T-helper 22 cell (primary cell): ENCODE data around the gene FOXI2.

Experiments
- DNase-seq: peaks from one replicate; pipeline ENCODE4 v3.0.0-alpha.2; 2020; ENCODE audit warnings: low read depth

FOXI2 gene

GRCh38 chr10:127736915-127737562 is at the start of gene FOXI2:
Gene FOXI2, plus strand, starts transcription at chr10:127737185. Its CDS starts 89 bp downstream, at chr10:127737274.
- no peak for DNase-seq

GRCh38 chr10:127687548-127687947 is 49.4 kb upstream of the FOXI2 start:
- no peak for DNase-seq

GRCh38 chr10:127690176-127690835 is 46.7 kb upstream of the FOXI2 start:
- no peak for DNase-seq

DNA sequence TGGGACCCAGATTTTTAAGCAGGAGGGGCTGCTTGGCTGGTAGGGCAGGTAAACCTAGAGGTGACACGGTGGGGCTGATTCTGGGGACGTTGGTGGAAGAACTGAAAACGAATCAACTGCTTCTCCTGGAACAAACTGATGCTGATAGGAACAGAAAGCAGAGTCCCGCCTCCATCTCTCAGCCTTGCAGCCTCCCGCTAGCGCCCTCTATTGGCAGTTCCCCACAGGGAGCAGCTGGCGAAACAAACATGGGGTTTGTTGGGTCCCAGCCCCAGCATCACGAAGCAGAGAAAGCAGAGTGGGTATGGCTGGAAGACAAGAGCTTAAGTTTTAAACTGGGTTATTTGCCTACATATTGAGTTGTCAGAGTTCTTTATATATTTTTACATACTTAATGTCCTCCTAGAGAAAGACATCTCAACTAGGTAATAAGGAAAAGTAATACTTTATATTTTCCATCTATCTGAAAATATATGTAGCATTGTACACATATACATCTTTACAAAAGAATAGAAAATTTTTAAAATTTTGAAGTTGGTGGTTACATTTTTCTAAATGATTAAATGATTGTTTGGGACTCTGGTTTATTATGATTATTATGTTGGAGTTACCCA is 42.3 kb upstream of the FOXI2 start:
- no peak for DNase-seq

- no peak for DNase-seq
These were observed 41.6 kb upstream of the FOXI2 start for GRCh38 chr10:127695431-127695830.

- no peak for DNase-seq
These were observed 38.1 kb upstream of the FOXI2 start for GRCh38 chr10:127698886-127699285.

GRCh38 chr10:127699311-127699710 is 37.7 kb upstream of the FOXI2 start:
- no peak for DNase-seq

- DNase-seq = no peak
These were observed 34.7 kb upstream of the FOXI2 start for GRCh38 chr10:127702271-127702670.

DNA sequence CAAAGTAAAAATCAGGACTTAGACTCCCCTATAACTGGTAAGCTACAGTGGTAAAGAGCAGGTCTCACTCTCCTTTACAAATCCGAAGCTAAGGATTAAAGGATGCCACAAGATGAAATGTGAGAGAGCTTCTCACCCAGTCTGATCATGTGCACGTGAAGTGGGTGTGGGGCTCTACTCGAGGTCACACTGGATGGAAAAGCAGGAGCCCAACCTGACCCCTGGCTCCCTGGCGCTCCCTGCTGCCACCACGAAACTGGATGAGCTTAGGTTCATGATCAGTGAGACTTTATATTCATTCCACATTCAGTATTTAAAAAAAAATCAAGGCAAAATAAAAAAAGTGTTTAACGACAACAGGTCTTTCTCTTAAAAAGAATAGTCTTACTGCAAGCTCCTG is 21.7 kb upstream of the FOXI2 start:
- no peak for DNase-seq

- DNase-seq = no peak
These were observed 21.1 kb upstream of the FOXI2 start for GRCh38 chr10:127715782-127716378.

DNA sequence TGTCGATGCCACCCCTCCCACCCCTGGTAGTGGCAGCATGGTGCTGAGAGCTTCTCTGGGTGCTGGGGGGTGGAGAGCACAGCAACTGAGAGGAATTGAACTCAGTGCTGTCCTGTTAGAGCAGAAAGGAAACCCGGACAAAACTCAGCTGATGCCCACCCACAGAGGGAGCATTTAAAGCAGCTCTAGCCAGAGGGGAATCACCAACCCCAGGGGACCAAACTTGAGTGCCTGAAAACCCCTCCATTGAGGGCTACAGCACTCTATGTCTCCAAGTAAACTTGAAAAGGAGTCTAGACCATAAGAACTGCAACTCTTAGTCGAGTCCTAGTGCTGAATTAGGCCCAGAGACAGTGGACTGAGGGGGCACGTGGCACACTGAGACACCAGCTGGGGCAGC is 16.8 kb upstream of the FOXI2 start:
- no peak for DNase-seq

GRCh38 chr10:127720903-127721302 is 16.1 kb upstream of the FOXI2 start:
- no peak for DNase-seq

- DNase-seq = no peak
These were observed 2.2 kb upstream of the FOXI2 start for GRCh38 chr10:127734753-127735152.

GRCh38 chr10:127735156-127735555 is 1.8 kb upstream of the FOXI2 start:
- DNase-seq = no peak

DNA sequence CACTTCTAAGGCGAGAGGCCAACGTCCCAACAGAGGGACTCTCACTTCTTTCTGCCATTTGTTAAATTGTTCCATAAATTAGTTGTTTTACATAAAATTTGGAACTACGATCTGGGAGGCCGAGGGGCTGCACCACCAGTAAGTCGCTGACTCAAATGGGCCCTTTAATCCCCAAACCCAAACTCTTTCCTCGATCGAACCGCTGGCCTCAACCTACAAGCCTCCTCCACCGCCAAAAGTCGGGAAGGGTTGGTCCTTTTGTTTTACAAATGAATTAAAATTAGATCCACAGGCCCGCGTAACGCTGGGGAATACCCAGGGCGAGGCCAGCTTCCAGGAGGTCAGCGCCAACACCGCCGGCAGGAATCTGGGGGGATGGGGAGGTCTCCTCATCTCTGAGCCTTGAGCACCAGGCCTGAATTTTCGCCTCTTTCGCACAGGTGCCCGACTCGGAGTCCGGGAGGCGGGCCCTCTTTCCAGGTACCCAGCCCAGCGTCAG is 1.2 kb upstream of the FOXI2 start:
- no peak for DNase-seq

DNA sequence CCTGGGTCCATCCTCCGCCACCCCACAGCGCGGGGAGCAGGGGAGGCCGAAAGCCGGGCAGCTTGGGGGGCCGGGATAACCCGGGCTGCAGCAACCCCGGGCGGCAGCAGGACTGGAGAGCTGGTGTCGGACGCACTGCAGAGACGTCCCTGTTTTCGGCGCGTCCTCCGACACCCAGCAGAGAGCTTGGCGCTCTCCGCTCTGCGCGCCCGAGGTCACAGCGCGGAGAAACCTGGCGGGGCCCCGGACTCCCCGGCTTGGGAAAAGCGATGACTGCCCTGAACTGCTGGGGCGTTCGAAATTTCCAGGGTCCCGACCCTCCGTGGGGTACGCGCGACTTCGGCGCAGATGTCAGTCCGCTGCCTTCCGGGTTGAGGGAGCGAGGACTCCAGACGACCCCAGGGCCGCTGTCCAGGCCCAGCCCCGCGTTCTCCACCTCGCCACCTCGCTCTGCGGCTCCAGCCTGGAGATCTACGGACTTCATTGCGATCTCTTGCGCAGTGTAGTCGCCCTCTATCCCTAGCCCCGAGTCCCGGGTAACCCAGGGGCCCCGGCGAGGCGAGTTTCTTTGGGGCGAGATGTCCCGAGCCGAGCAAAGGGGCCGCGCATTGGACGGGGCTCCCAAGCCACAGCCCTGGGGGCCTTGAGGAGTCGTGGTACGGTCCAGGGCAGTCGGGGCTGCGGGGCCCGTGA is 617 bp upstream of the FOXI2 start:
- DNase-seq = no peak

DNA sequence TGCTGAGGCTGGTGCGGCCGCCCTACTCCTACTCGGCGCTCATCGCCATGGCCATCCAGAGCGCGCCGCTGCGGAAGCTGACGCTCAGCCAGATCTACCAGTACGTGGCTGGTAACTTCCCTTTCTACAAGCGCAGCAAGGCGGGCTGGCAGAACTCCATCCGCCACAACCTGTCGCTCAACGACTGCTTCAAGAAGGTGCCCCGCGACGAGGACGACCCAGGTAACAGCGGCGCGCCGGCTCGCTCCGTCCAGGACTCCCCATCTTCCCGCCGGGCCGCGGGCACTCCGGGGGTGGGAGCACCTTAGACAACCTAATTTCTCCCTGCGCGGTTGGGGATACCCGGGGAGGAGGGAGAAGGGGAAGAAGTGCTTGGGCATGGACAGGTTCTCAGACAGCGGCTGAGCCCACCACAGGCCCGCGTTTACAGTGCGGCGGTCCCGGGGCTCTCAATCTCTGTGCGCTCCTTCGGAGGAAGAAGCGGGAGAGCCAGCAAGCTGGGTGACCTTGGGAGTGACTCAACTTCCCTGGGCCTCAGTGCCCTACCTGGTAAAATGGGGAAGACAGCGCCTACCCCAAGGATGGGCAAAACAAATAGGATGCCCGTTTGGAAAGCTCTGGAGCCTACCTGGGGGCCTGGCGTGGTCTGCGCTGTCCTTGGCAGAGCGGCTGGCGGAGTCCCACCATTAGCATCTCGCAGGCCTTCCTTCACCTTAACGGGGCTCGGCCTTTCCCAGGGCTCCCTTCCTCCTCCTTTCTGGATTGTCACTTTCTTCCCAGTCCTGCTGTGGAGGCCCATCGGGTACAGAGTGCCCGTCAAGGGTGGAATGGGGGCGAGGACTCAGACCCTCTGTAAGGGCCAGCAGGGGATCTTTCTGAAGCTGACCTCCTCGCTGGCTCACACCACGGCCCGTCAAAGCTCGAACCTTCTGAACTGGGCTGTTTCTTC is 852 bp downstream of the FOXI2 start:
- DNase-seq = no peak

GRCh38 chr10:127738512-127739424 is 1.8 kb downstream of the FOXI2 start:
- DNase-seq = no peak

GRCh38 chr10:127739908-127740307 is 2.9 kb downstream of the FOXI2 start:
- DNase-seq = no peak

GRCh38 chr10:127740596-127740995 is 3.6 kb downstream of the FOXI2 start:
- no peak for DNase-seq
